WTC11 (cell line): ENCODE results near the gene CNTNAP5.

Experiments used
- ATF2 ChIP-seq: sonication (generic); formaldehyde crosslinking; IDR thresholded peaks from 2 replicates; pipeline ENCODE4 v1.8.1; 2022; ENCODE audit warnings: low read depth, missing genetic modification reagents, borderline replicate concordance
- CTCF ChIP-seq: fragments of 200-600 bp; IDR thresholded peaks from 2 replicates; pipeline ENCODE4 v1.8.0; 2022; ENCODE audit warnings: antibody characterized with exemption
- GABPB1 ChIP-seq: sonication (generic); formaldehyde crosslinking; IDR thresholded peaks from 2 replicates; pipeline ENCODE4 v1.8.1; 2023; ENCODE audit warnings: mild to moderate bottlenecking, missing genetic modification reagents
- PRDM15 ChIP-seq: sonication (generic); formaldehyde crosslinking; IDR thresholded peaks from 2 replicates; pipeline ENCODE4 v1.8.0; 2022; ENCODE audit warnings: missing genetic modification reagents

- TF ChIP-seq CTCF = no peak
- no peak for TF ChIP-seq PRDM15
- no peak for TF ChIP-seq ATF2 (CRISPR knock-in tag)
- no peak for TF ChIP-seq GABPB1 (CRISPR knock-in tag)
Observed at GRCh38 chr2:124039032-124039431, 13.9 kb downstream of the CNTNAP5 start.
